GM23338 (cell line): ENCODE results near the gene MYRF. TPM values are rescaled to one million over a fixed set of nuclear protein-coding genes. Genes with fewer than 3 reads are reported as not detected.

Experiments
- ATAC-seq: fragments of 200-7000 bp; cut with Tn5 transposase; 3 replicates; pipeline ENCODE4 v1.9.1; 2020
- DNase-seq: peaks from one replicate; pipeline ENCODE4 v3.0.0-alpha.2; 2015; ENCODE audit warnings: low spot score
- H2AFZ ChIP-seq: fragments of 200-600 bp; sonication (generic); 2 replicates; pipeline ENCODE4 v1.8.0; 2016; ENCODE audit warnings: antibody characterized with exemption, mild to moderate bottlenecking, moderate library complexity
- H3F3A ChIP-seq: fragments of 200-600 bp; sonication (generic); replicated peaks from 2 replicates; pipeline ENCODE4 v1.8.0; 2017; ENCODE audit warnings: antibody characterized with exemption, mixed run types, low read depth
- H3K27ac ChIP-seq: fragments of 200-600 bp; sonication (generic); 2 replicates; pipeline ENCODE4 v1.6.1; 2016; ENCODE audit warnings: low read depth
- H3K27me3 ChIP-seq: fragments of 200-600 bp; sonication (generic); 2 replicates; pipeline ENCODE4 v1.8.0; 2016; ENCODE audit warnings: mild to moderate bottlenecking, mixed run types, moderate library complexity; ENCODE audit not compliant: insufficient read depth
- H3K36me3 ChIP-seq: fragments of 200-600 bp; sonication (generic); 2 replicates; pipeline ENCODE4 v1.8.0; 2016; ENCODE audit warnings: mild to moderate bottlenecking; ENCODE audit not compliant: insufficient read depth
- H3K4me1 ChIP-seq: fragments of 200-600 bp; sonication (generic); 2 replicates; pipeline ENCODE4 v1.8.0; 2016; ENCODE audit warnings: mild to moderate bottlenecking, moderate library complexity; ENCODE audit not compliant: insufficient read depth
- H3K4me2 ChIP-seq: fragments of 200-600 bp; sonication (generic); 2 replicates; pipeline ENCODE4 v1.7.1; 2017; ENCODE audit warnings: mixed run types
- H3K4me3 ChIP-seq: fragments of 200-600 bp; sonication (generic); 2 replicates; pipeline ENCODE4 v1.6.1; 2016; ENCODE audit warnings: mixed run types
- H3K79me2 ChIP-seq: fragments of 200-600 bp; sonication (generic); replicated peaks from 2 replicates; pipeline ENCODE4 v1.8.0; 2017; ENCODE audit warnings: mild to moderate bottlenecking; ENCODE audit not compliant: insufficient read depth
- H3K9me2 ChIP-seq: fragments of 200-600 bp; sonication (generic); 2 replicates; pipeline ENCODE4 v1.8.0; 2017; ENCODE audit not compliant: insufficient read depth
- H4K20me1 ChIP-seq: fragments of 200-600 bp; sonication (generic); replicated peaks from 2 replicates; pipeline ENCODE4 v1.8.0; 2017; ENCODE audit warnings: mild to moderate bottlenecking; ENCODE audit not compliant: insufficient read depth
- H3K27ac Mint-ChIP-seq: 2 replicates; pipeline ENCODE4 v1.8.0; 2020; ENCODE audit warnings: inconsistent platforms, mild to moderate bottlenecking, moderate library complexity, mixed read lengths
- H3K27me3 Mint-ChIP-seq: 3 replicates; pipeline ENCODE4 v1.8.0; 2022; ENCODE audit warnings: low read depth, mild to moderate bottlenecking, moderate library complexity, mixed read lengths, inconsistent platforms; ENCODE audit not compliant: insufficient read depth, poor library complexity
- H3K36me3 Mint-ChIP-seq: 3 replicates; pipeline ENCODE4 v1.8.0; 2021; ENCODE audit warnings: low read depth, mild to moderate bottlenecking, inconsistent platforms, moderate library complexity, mixed read lengths
- H3K4me1 Mint-ChIP-seq: 3 replicates; pipeline ENCODE4 v1.8.0; 2020; ENCODE audit warnings: mild to moderate bottlenecking, inconsistent platforms, mixed read lengths
- H3K4me3 Mint-ChIP-seq: 3 replicates; pipeline ENCODE4 v1.8.0; 2021; ENCODE audit warnings: moderate library complexity, mild to moderate bottlenecking, inconsistent platforms, mixed read lengths
- H3K9me3 Mint-ChIP-seq: 3 replicates; pipeline ENCODE4 v1.8.0; 2020; ENCODE audit warnings: moderate library complexity, mild to moderate bottlenecking, inconsistent platforms, mixed read lengths
- CTCF ChIP-seq, 2 experiments: fragments of 200-600 bp in 1 of 2; sonication (generic) in 1 of 2; conservative IDR thresholded peaks; 2 replicates each; pipeline versions ENCODE4 v1.5.1 to v1.6.1; 2016 to 2017; ENCODE audit warnings: antibody characterized with exemption in 2 of 2, low read depth in 2 of 2, mild to moderate bottlenecking in 2 of 2, moderate library complexity in 1 of 2
- EZH2 ChIP-seq: fragments of 200-600 bp; sonication (generic); IDR thresholded peaks from one replicate; pipeline ENCODE4 v1.8.0; 2017; ENCODE audit warnings: antibody characterized with exemption, mild to moderate bottlenecking, low read depth; ENCODE audit not compliant: unreplicated experiment
- JUNB ChIP-seq: IDR thresholded peaks from one replicate; pipeline ENCODE4 v1.6.1; 2016; ENCODE audit warnings: antibody characterized with exemption; ENCODE audit not compliant: unreplicated experiment
- POLR2AphosphoS5 ChIP-seq: IDR thresholded peaks from 2 replicates; pipeline ENCODE4 v1.6.1; 2016; ENCODE audit warnings: antibody characterized with exemption, low read depth
- ZNF114 ChIP-seq: fragments of 250-450 bp; sonication (Bioruptor Pico); IDR thresholded peaks from 2 replicates; pipeline ENCODE4 v1.5.0; 2020; ENCODE audit warnings: mild to moderate bottlenecking, moderate library complexity
- ZNF331 ChIP-seq: fragments of 250-450 bp; sonication (Bioruptor Pico); IDR thresholded peaks from 2 replicates; pipeline ENCODE4 v1.5.0; 2020; ENCODE audit warnings: low read depth, mild to moderate bottlenecking, moderate library complexity
- ZNF462 ChIP-seq: fragments of 250-450 bp; sonication (Bioruptor Pico); IDR thresholded peaks from 2 replicates; pipeline ENCODE4 v1.5.0; 2020; ENCODE audit warnings: mild to moderate bottlenecking, moderate library complexity
- polyA plus RNA-seq: library from polyadenylated mRNA; unstranded; fragments of >200 nt; fragmentation: Nextera tagmentation; extraction: Ambion mirVana; gene quantifications from 2 replicates; pipeline ENCODE4 v1.2.1, GENCODE V29; 2016
- total RNA-seq: library from RNA; depleted of rRNA; stranded (reverse); fragments of >200 nt; shearing (Covaris generic); gene quantifications from 2 replicates; pipeline ENCODE4 v1.2.3, GENCODE V29; 2014

Gene MYRF
- total and polyA plus RNA-seq, 2 experiments from 2014 or later: 1.9 to 5.5 TPM

GRCh38 chr11:61787928-61788491, 35.6 kb downstream of the MYRF start:
- Mint-ChIP-seq H3K4me3 (no peak overlapping the region), H3K9me3 (no peaks in the 10 kb centered on the region), H3K27ac (no peak overlapping the region)

DNA sequence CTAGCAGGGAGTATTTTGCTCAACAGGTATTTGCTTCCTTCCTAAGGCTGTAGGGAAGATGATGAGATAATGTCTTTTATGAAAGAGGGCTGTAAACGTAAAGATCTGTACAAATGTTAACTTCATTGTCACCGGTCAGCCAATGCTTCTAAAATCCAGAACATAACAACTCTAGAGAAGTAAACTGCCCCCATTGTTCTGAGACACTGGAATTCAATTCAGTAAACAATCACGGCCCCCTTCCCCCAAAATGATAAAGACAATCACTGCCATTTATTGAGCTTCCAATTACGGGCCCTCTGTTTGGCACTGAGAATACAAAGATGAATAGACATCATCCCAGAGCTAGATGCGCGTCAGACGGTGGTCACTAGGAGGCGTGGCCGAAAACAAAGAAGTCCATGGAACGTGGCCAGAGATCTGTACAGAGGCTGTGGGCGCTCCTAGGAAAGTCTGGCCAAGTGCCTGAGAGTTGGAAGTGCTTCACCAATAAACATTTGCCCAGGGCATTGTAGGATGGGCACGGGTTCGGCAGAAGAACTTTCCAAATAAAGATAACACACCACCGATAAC, 39.4 kb downstream of the MYRF start:
- H3K79me2 ChIP-seq: peaks cover 46% of the 10 kb centered on the region
- no peak for TF ChIP-seq POLR2AphosphoS5
- no peak for TF ChIP-seq ZNF114
- TF ChIP-seq EZH2: no peak
- no peak for TF ChIP-seq ZNF462 (CRISPR knock-in tag)
- TF ChIP-seq ZNF331 (CRISPR knock-in tag): no peak

More at GRCh38 chr11:61787928-61788491, 35.6 kb downstream of the MYRF start:
- H3K36me3 ChIP-seq: peaks cover 15% of the 10 kb centered on the region
- Mint-ChIP-seq H3K27me3 (peaks cover 20% of the 10 kb centered on the region), H3K4me1 (peaks cover 8% of the 10 kb centered on the region), H3K36me3 (peaks cover 60% of the 10 kb centered on the region)
- H3K4me2 ChIP-seq: no peak overlapping the region
- H3F3A ChIP-seq: peaks cover 15% of the 10 kb centered on the region; the same call in 1 of the 2 replicates
- TF ChIP-seq JUNB (no peak), CTCF (conservative IDR thresholded peaks at IDR 0.05; ENCODE audit: low read depth in 2 of 2) (peak; percentile 75 to 88)
- no peak overlapping the region for H2AFZ ChIP-seq
- no peaks in the 10 kb centered on the region for H3K27me3 ChIP-seq
- 0 out of 2 replicates have a peak, but pooled peaks cover 5% of the 10 kb centered on the region for H3K4me1 ChIP-seq
- peaks cover 12% of the 10 kb centered on the region for H4K20me1 ChIP-seq
- DNase-seq: peak; percentile 90
- H3K79me2 ChIP-seq: peaks cover 23% of the 10 kb centered on the region
- no peak overlapping the region for H3K27ac ChIP-seq
- no peak overlapping the region for H3K4me3 ChIP-seq
- ATAC-seq: peak; percentile 45
- H3K9me2 ChIP-seq: no peaks in the 10 kb centered on the region

More for the DNA sequence above, 39.4 kb downstream of the MYRF start:
- H3K4me1 Mint-ChIP-seq: peaks cover 12% of the 10 kb centered on the region
- Histone ChIP-seq H3K27me3 (no peaks in the 10 kb centered on the region), H3K4me3 (peak overlapping the region; percentile 82), H3K27ac (peak overlapping the region; percentile 92), H2AFZ (peak overlapping the region; percentile 87; the same call in 1 of the 2 replicates), H3F3A (peaks cover 17% of the 10 kb centered on the region; the same call in 1 of the 2 replicates), H3K4me1 (0 out of 2 replicates have a peak, but pooled peaks cover 5% of the 10 kb centered on the region), H3K4me2 (peak overlapping the region; percentile 87), H3K9me2 (no peaks in the 10 kb centered on the region), H4K20me1 (peaks cover 16% of the 10 kb centered on the region), H3K36me3 (peaks cover 12% of the 10 kb centered on the region)
- H3K27ac Mint-ChIP-seq: peak overlapping the region; percentile 100
- H3K4me3 Mint-ChIP-seq: peak overlapping the region; percentile 91
- peaks cover 9% of the 10 kb centered on the region for H3K27me3 Mint-ChIP-seq
- DNase-seq (peak; percentile 80), ATAC-seq (peak; percentile 53)
- H3K9me3 Mint-ChIP-seq: no peaks in the 10 kb centered on the region
- peaks cover 72% of the 10 kb centered on the region for H3K36me3 Mint-ChIP-seq
